ENCODE data around the gene ZNF385B.

DNA sequence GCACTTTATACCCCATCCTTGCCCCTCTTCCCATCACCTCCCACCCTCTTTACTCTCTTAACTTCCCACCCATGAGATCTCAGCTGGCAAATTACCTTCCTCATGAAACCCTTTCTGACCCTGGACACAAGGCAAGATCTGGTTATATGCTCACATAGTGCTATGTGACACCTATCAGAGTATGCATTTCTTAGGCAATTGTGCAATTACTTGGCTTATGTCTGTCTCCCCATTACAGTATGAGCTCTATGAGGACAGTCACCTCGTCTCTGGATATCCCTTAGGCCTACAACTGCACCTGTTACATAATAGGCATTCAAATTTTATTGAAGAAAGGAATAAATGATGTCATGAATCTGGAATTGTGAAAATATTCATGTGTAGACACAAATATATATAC, 91.4 kb downstream of the ZNF385B start:
- TF ChIP-seq, protein P1, sequence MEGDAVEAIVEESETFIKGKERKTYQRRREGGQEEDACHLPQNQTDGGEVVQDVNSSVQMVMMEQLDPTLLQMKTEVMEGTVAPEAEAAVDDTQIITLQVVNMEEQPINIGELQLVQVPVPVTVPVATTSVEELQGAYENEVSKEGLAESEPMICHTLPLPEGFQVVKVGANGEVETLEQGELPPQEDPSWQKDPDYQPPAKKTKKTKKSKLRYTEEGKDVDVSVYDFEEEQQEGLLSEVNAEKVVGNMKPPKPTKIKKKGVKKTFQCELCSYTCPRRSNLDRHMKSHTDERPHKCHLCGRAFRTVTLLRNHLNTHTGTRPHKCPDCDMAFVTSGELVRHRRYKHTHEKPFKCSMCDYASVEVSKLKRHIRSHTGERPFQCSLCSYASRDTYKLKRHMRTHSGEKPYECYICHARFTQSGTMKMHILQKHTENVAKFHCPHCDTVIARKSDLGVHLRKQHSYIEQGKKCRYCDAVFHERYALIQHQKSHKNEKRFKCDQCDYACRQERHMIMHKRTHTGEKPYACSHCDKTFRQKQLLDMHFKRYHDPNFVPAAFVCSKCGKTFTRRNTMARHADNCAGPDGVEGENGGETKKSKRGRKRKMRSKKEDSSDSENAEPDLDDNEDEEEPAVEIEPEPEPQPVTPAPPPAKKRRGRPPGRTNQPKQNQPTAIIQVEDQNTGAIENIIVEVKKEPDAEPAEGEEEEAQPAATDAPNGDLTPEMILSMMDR (IDR thresholded peaks at IDR 0.05; ENCODE audit: low read depth, low read length), result no peak
- TF ChIP-seq EZH2phosphoT487 (IDR thresholded peaks at IDR 0.05; ENCODE audit: low read depth), result no peak
